WTC11 (cell line): Measurements from ENCODE around the gene FAR2. TPM values are rescaled to one million over a fixed set of nuclear protein-coding genes. Genes with fewer than 3 reads are reported as not detected.

Experiments
- ATAC-seq: fragments of 200-7000 bp; cut with Tn5 transposase; 2 replicates; pipeline ENCODE4 v1.10.0; 2021; ENCODE audit warnings: mild to moderate bottlenecking, moderate library complexity
- CTCF ChIA-PET: fragments of 300-600 bp; sonication (Branson Sonifier 250); formaldehyde crosslinking; loops from one replicate; lab custom pipeline; 2021; ENCODE audit warnings: antibody characterized with exemption; lab: Charles Lee
- POLR2A ChIA-PET: fragments of 350-600 bp; sonication (Branson Sonifier 250); formaldehyde crosslinking; loops from one replicate; lab custom pipeline; 2021; ENCODE audit warnings: antibody characterized with exemption; lab: Charles Lee
- DNase-seq: peaks from one replicate; pipeline ENCODE4 v3.0.0; 2021; ENCODE audit warnings: low spot score
- H3K27ac Mint-ChIP-seq: 2 replicates; pipeline ENCODE4 v1.8.0; 2021; ENCODE audit warnings: mixed read lengths
- H3K27me3 Mint-ChIP-seq: 2 replicates; pipeline ENCODE4 v1.8.0; 2021; ENCODE audit warnings: low read depth, mild to moderate bottlenecking, moderate library complexity, mixed read lengths
- H3K36me3 Mint-ChIP-seq: 2 replicates; pipeline ENCODE4 v1.8.0; 2021; ENCODE audit warnings: mixed read lengths
- H3K4me1 Mint-ChIP-seq: 2 replicates; pipeline ENCODE4 v1.8.0; 2022; ENCODE audit warnings: mixed read lengths
- H3K4me3 Mint-ChIP-seq: 2 replicates; pipeline ENCODE4 v1.8.0; 2021; ENCODE audit warnings: mild to moderate bottlenecking, moderate library complexity, mixed read lengths
- H3K9me3 Mint-ChIP-seq: 2 replicates; pipeline ENCODE4 v1.8.0; 2021; ENCODE audit warnings: mixed read lengths
- AR ChIP-seq: fragments of 250-450 bp; sonication (Bioruptor Pico); IDR thresholded peaks from 2 replicates; pipeline ENCODE4 v1.9.0; 2021; ENCODE audit warnings: mild to moderate bottlenecking
- E2F1 ChIP-seq: sonication (generic); formaldehyde crosslinking; IDR thresholded peaks from 2 replicates; pipeline ENCODE4 v1.8.0; 2022; ENCODE audit warnings: mild to moderate bottlenecking, missing genetic modification reagents
- ELF4 ChIP-seq: sonication (generic); formaldehyde crosslinking; IDR thresholded peaks from 2 replicates; pipeline ENCODE4 v1.8.1; 2022; ENCODE audit warnings: low read depth, mild to moderate bottlenecking, moderate library complexity, missing genetic modification reagents
- ETV6 ChIP-seq: sonication (generic); formaldehyde crosslinking; IDR thresholded peaks from 2 replicates; pipeline ENCODE4 v1.8.1; 2022; ENCODE audit warnings: mild to moderate bottlenecking, missing genetic modification reagents
- FOXP1 ChIP-seq: sonication (generic); formaldehyde crosslinking; IDR thresholded peaks from 2 replicates; pipeline ENCODE4 v1.8.0; 2022; ENCODE audit warnings: missing genetic modification reagents, mild to moderate bottlenecking, moderate library complexity, borderline replicate concordance
- KAT7 ChIP-seq: sonication (generic); formaldehyde crosslinking; IDR thresholded peaks from 2 replicates; pipeline ENCODE4 v1.8.1; 2023; ENCODE audit warnings: missing genetic modification reagents, mild to moderate bottlenecking, borderline replicate concordance
- NR1H2 ChIP-seq: sonication (generic); formaldehyde crosslinking; IDR thresholded peaks from 2 replicates; pipeline ENCODE4 v1.9.0; 2021; ENCODE audit warnings: mild to moderate bottlenecking, moderate library complexity, missing genetic modification reagents
- NR2C2 ChIP-seq: sonication (generic); formaldehyde crosslinking; IDR thresholded peaks from 2 replicates; pipeline ENCODE4 v1.8.0; 2022; ENCODE audit warnings: mild to moderate bottlenecking, missing genetic modification reagents
- RORB ChIP-seq: fragments of 250-450 bp; sonication (Bioruptor Pico); IDR thresholded peaks from 2 replicates; pipeline ENCODE4 v1.9.0; 2021; ENCODE audit warnings: mild to moderate bottlenecking
- SMAD3 ChIP-seq: sonication (generic); formaldehyde crosslinking; IDR thresholded peaks from 2 replicates; pipeline ENCODE4 v1.8.0; 2022; ENCODE audit warnings: missing genetic modification reagents, mild to moderate bottlenecking, borderline replicate concordance
- SMAD4 ChIP-seq: sonication (generic); formaldehyde crosslinking; IDR thresholded peaks from 2 replicates; pipeline ENCODE4 v1.8.0; 2022; ENCODE audit warnings: mild to moderate bottlenecking, missing genetic modification reagents
- SOX15 ChIP-seq: fragments of 250-450 bp; sonication (Bioruptor Pico); IDR thresholded peaks from 2 replicates; pipeline ENCODE4 v1.9.0; 2021; ENCODE audit warnings: mild to moderate bottlenecking
- ZBTB21 ChIP-seq: sonication (generic); formaldehyde crosslinking; IDR thresholded peaks from 2 replicates; pipeline ENCODE4 v1.8.1; 2023; ENCODE audit warnings: mild to moderate bottlenecking, missing genetic modification reagents, borderline replicate concordance
- ZNF219 ChIP-seq: sonication (generic); formaldehyde crosslinking; IDR thresholded peaks from 2 replicates; pipeline ENCODE4 v1.8.0; 2023; ENCODE audit warnings: missing genetic modification reagents, mild to moderate bottlenecking, borderline replicate concordance
- total RNA-seq: library from RNA; stranded (reverse); gene quantifications from 3 replicates; pipeline ENCODE4 v1.2.3, GENCODE V29; 2021
- TF ChIP-seq, protein P1 (sequence below): sonication (generic); formaldehyde crosslinking; IDR thresholded peaks from 2 replicates; pipeline ENCODE4 v1.8.1; 2023; ENCODE audit warnings: mild to moderate bottlenecking, missing genetic modification reagents, moderate library complexity
- TF ChIP-seq, protein P2 (sequence below): sonication (generic); formaldehyde crosslinking; IDR thresholded peaks from 2 replicates; pipeline ENCODE4 v1.8.1; 2023; ENCODE audit warnings: mild to moderate bottlenecking, missing genetic modification reagents
- TF ChIP-seq, protein P3 (sequence below): sonication (generic); formaldehyde crosslinking; conservative IDR thresholded peaks from 2 replicates; pipeline ENCODE4 v1.8.1; 2023; ENCODE audit warnings: mild to moderate bottlenecking, low read depth, missing genetic modification reagents, moderate library complexity
- TF ChIP-seq, protein P4 (sequence below): sonication (generic); formaldehyde crosslinking; IDR thresholded peaks from 2 replicates; pipeline ENCODE4 v1.8.1; 2023; ENCODE audit warnings: mild to moderate bottlenecking, missing genetic modification reagents, borderline replicate concordance
- TF ChIP-seq, protein P5 (sequence below): sonication (generic); formaldehyde crosslinking; conservative IDR thresholded peaks from 2 replicates; pipeline ENCODE4 v1.8.1; 2022; ENCODE audit warnings: mild to moderate bottlenecking, missing genetic modification reagents
- TF ChIP-seq, protein P6 (sequence below): fragments of 250-450 bp; sonication (Bioruptor Pico); IDR thresholded peaks from 2 replicates; pipeline ENCODE4 v2.1.2; 2022; ENCODE audit warnings: mild to moderate bottlenecking, moderate library complexity

Gene FAR2
- total RNA-seq, 1 experiment from 2014 or later, result 20.0 TPM

DNA sequence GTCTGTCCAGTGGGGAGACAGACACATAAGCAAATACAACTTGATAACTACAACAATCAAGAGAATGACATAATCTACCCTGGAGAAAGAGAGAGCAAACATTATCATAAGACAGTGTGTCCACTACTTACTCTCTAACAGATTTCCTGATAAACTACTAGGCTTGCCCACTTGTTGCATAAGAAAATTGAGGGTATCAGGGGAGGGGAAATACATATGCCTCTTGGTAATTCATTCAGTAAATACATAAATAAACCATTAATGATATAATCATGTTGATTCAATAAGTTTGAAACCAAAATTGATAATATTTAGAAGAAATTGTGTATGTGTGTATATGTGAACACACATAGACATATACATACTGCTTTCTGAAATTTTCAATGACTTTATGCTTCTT is 155.3 kb downstream of the FAR2 start:
- TF ChIP-seq ETV6 (CRISPR knock-in tag), result no peak
- TF ChIP-seq FOXP1 (CRISPR knock-in tag), result no peak
- TF ChIP-seq, protein P1, sequence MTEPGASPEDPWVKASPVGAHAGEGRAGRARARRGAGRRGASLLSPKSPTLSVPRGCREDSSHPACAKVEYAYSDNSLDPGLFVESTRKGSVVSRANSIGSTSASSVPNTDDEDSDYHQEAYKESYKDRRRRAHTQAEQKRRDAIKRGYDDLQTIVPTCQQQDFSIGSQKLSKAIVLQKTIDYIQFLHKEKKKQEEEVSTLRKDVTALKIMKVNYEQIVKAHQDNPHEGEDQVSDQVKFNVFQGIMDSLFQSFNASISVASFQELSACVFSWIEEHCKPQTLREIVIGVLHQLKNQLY (CRISPR knock-in tag), result no peak
- no peak for TF ChIP-seq ELF4 (CRISPR knock-in tag)
- TF ChIP-seq, protein P2, sequence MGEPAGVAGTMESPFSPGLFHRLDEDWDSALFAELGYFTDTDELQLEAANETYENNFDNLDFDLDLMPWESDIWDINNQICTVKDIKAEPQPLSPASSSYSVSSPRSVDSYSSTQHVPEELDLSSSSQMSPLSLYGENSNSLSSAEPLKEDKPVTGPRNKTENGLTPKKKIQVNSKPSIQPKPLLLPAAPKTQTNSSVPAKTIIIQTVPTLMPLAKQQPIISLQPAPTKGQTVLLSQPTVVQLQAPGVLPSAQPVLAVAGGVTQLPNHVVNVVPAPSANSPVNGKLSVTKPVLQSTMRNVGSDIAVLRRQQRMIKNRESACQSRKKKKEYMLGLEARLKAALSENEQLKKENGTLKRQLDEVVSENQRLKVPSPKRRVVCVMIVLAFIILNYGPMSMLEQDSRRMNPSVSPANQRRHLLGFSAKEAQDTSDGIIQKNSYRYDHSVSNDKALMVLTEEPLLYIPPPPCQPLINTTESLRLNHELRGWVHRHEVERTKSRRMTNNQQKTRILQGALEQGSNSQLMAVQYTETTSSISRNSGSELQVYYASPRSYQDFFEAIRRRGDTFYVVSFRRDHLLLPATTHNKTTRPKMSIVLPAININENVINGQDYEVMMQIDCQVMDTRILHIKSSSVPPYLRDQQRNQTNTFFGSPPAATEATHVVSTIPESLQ (CRISPR knock-in tag), result no peak
- no peak for TF ChIP-seq SOX15
- no peak for TF ChIP-seq ZBTB21 (CRISPR knock-in tag)
- no peak for TF ChIP-seq RORB (CRISPR knock-in tag)
- TF ChIP-seq, all 79 proteins: peak for 0
- H3K9me3 Mint-ChIP-seq, result no peaks in the 10 kb centered on the region
- H3K27ac Mint-ChIP-seq, result no peak overlapping the region
- no peaks in the 10 kb centered on the region for H3K27me3 Mint-ChIP-seq
- DNase-seq (no peak), ATAC-seq (no peak)
- ChIA-PET CTCF (no interaction called here), POLR2A (no interaction called here)
- no peak overlapping the region for H3K4me3 Mint-ChIP-seq
- H3K36me3 Mint-ChIP-seq, result no peaks in the 10 kb centered on the region
- peaks cover 6% of the 10 kb centered on the region for H3K4me1 Mint-ChIP-seq

- POLR2A ChIA-PET, result no interaction called here
- no peak for ATAC-seq
- Mint-ChIP-seq H3K4me1 (peaks cover 6% of the 10 kb centered on the region), H3K27ac (no peak overlapping the region), H3K36me3 (no peaks in the 10 kb centered on the region), H3K9me3 (no peaks in the 10 kb centered on the region), H3K4me3 (no peak overlapping the region), H3K27me3 (no peaks in the 10 kb centered on the region)
- no peak for DNase-seq
- CTCF ChIA-PET, result no interaction called here
- TF ChIP-seq, protein P3, sequence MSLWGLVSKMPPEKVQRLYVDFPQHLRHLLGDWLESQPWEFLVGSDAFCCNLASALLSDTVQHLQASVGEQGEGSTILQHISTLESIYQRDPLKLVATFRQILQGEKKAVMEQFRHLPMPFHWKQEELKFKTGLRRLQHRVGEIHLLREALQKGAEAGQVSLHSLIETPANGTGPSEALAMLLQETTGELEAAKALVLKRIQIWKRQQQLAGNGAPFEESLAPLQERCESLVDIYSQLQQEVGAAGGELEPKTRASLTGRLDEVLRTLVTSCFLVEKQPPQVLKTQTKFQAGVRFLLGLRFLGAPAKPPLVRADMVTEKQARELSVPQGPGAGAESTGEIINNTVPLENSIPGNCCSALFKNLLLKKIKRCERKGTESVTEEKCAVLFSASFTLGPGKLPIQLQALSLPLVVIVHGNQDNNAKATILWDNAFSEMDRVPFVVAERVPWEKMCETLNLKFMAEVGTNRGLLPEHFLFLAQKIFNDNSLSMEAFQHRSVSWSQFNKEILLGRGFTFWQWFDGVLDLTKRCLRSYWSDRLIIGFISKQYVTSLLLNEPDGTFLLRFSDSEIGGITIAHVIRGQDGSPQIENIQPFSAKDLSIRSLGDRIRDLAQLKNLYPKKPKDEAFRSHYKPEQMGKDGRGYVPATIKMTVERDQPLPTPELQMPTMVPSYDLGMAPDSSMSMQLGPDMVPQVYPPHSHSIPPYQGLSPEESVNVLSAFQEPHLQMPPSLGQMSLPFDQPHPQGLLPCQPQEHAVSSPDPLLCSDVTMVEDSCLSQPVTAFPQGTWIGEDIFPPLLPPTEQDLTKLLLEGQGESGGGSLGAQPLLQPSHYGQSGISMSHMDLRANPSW (CRISPR knock-in tag), result no peak
- TF ChIP-seq AR, result no peak
- no peak for TF ChIP-seq NR1H2 (CRISPR knock-in tag)
- no peak for TF ChIP-seq ZNF219
- TF ChIP-seq, protein P4, sequence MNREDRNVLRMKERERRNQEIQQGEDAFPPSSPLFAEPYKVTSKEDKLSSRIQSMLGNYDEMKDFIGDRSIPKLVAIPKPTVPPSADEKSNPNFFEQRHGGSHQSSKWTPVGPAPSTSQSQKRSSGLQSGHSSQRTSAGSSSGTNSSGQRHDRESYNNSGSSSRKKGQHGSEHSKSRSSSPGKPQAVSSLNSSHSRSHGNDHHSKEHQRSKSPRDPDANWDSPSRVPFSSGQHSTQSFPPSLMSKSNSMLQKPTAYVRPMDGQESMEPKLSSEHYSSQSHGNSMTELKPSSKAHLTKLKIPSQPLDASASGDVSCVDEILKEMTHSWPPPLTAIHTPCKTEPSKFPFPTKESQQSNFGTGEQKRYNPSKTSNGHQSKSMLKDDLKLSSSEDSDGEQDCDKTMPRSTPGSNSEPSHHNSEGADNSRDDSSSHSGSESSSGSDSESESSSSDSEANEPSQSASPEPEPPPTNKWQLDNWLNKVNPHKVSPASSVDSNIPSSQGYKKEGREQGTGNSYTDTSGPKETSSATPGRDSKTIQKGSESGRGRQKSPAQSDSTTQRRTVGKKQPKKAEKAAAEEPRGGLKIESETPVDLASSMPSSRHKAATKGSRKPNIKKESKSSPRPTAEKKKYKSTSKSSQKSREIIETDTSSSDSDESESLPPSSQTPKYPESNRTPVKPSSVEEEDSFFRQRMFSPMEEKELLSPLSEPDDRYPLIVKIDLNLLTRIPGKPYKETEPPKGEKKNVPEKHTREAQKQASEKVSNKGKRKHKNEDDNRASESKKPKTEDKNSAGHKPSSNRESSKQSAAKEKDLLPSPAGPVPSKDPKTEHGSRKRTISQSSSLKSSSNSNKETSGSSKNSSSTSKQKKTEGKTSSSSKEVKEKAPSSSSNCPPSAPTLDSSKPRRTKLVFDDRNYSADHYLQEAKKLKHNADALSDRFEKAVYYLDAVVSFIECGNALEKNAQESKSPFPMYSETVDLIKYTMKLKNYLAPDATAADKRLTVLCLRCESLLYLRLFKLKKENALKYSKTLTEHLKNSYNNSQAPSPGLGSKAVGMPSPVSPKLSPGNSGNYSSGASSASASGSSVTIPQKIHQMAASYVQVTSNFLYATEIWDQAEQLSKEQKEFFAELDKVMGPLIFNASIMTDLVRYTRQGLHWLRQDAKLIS, result no peak
- no peak for TF ChIP-seq ZBTB21 (CRISPR knock-in tag)
- TF ChIP-seq SMAD3 (CRISPR knock-in tag), result no peak
- TF ChIP-seq KAT7 (CRISPR knock-in tag), result no peak
- TF ChIP-seq E2F1 (CRISPR knock-in tag), result no peak
- TF ChIP-seq, protein P5, sequence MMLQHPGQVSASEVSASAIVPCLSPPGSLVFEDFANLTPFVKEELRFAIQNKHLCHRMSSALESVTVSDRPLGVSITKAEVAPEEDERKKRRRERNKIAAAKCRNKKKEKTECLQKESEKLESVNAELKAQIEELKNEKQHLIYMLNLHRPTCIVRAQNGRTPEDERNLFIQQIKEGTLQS, result no peak
- TF ChIP-seq NR2C2 (CRISPR knock-in tag), result no peak
- TF ChIP-seq, protein P6, sequence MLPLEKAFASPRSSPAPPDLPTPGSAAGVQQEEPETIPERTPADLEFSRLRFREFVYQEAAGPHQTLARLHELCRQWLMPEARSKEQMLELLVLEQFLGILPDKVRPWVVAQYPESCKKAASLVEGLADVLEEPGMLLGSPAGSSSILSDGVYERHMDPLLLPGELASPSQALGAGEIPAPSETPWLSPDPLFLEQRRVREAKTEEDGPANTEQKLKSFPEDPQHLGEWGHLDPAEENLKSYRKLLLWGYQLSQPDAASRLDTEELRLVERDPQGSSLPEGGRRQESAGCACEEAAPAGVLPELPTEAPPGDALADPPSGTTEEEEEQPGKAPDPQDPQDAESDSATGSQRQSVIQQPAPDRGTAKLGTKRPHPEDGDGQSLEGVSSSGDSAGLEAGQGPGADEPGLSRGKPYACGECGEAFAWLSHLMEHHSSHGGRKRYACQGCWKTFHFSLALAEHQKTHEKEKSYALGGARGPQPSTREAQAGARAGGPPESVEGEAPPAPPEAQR (CRISPR knock-in tag), result no peak
- no peak for TF ChIP-seq SMAD4 (CRISPR knock-in tag)
These were observed 157.2 kb downstream of the FAR2 start for GRCh38 chr12:29306266-29306665.
